Measurements from ENCODE around the gene CD320. TPM values are rescaled to one million over a fixed set of nuclear protein-coding genes. Genes with fewer than 3 reads are reported as not detected.
"Not testable (repeated sequence)": the region's sequence is repeated elsewhere in the genome, so short reads cannot be mapped to it uniquely, and the experiment has no call there.

Gene CD320
- total and polyA plus RNA-seq, 2 experiments from 2014 or later, result 65.8 to 72.2 TPM

- Histone ChIP-seq H3K27ac (peak overlapping the region; percentile 79), H2AFZ (peak overlapping the region; percentile 62), H3K9me3 (ENCODE audit: low read depth) (no peaks in the 10 kb centered on the region), H3K4me2 (ENCODE audit: unreplicated experiment) (peak overlapping the region; percentile 99), H4K20me1 (ENCODE audit: insufficient read depth) (peaks cover 9% of the 10 kb centered on the region; the same call in 1 of the 2 replicates), H3K4me3 (peak overlapping the region; percentile 94), H3K9ac (peak overlapping the region; percentile 99), H3K4me1 (ENCODE audit: insufficient read depth) (peaks cover 26% of the 10 kb centered on the region), H3K36me3 (ENCODE audit: low read depth) (peaks cover 15% of the 10 kb centered on the region), H3K79me2 (ENCODE audit: insufficient read depth) (peaks cover 65% of the 10 kb centered on the region), H3K9me2 (ENCODE audit: insufficient read depth) (no peaks in the 10 kb centered on the region), H3K27me3 (replicated peaks; ENCODE audit: insufficient read depth) (no peaks in the 10 kb centered on the region), H3F3A (ENCODE audit: insufficient read depth) (no peaks in the 10 kb centered on the region)
- in situ Hi-C loops (cut with MboI), result no loop called here
- DNase-seq, result no peak
- no peak for TF ChIP-seq EZH2 (IDR thresholded peaks at IDR 0.05; ENCODE audit: insufficient read depth, poor library complexity, severe bottlenecking)
- TF ChIP-seq EZH2phosphoT487 (IDR thresholded peaks at IDR 0.05; ENCODE audit: insufficient read depth, low read depth), result no peak
- 80 to 81% methylated on average over 19 of the region's 19 CpGs for WGBS, 2 experiments (ENCODE audit: low coverage in 1 of 2, low lambda C conversion rate in 2 of 2, missing lambda C conversion rate in 2 of 2)
These were observed 11.8 kb upstream of the CD320 start for GRCh38 chr19:8319807-8320520.

GRCh38 chr19:8318835-8319234 lies 10.7 kb upstream of the CD320 start:
- H3K4me2 ChIP-seq (ENCODE audit: unreplicated experiment); H3K4me3 ChIP-seq; H4K20me1 ChIP-seq (ENCODE audit: insufficient read depth); in situ Hi-C loops (cut with MboI); H3K9me2 ChIP-seq (ENCODE audit: insufficient read depth); H3K27me3 ChIP-seq (replicated peaks; ENCODE audit: insufficient read depth); H3K9ac ChIP-seq; H3K9me3 ChIP-seq (ENCODE audit: low read depth); H3K27ac ChIP-seq; H2AFZ ChIP-seq; H3F3A ChIP-seq (ENCODE audit: insufficient read depth): not testable (repeated sequence)
- peak; percentile 39 for DNase-seq
- WGBS, 2 experiments (ENCODE audit: low coverage in 1 of 2, low lambda C conversion rate in 2 of 2, missing lambda C conversion rate in 2 of 2), result 66 to 67% methylated on average over 9 of the region's 9 CpGs
- Histone ChIP-seq H3K4me1 (ENCODE audit: insufficient read depth) (peaks cover 26% of the 10 kb centered on the region), H3K36me3 (ENCODE audit: low read depth) (peaks cover 15% of the 10 kb centered on the region), H3K79me2 (ENCODE audit: insufficient read depth) (peaks cover 65% of the 10 kb centered on the region)

GRCh38 chr19:8316351-8317125 lies 8.4 kb upstream of the CD320 start:
- H3K27ac ChIP-seq, result no peak overlapping the region
- WGBS, 2 experiments (ENCODE audit: low coverage in 1 of 2, low lambda C conversion rate in 2 of 2, missing lambda C conversion rate in 2 of 2), result 78 to 87% methylated on average over 13 to 14 of the region's 14 CpGs
- no peak overlapping the region for H2AFZ ChIP-seq
- no peak overlapping the region for H3K9ac ChIP-seq
- in situ Hi-C loops (cut with MboI), result no loop called here
- H3K4me1 ChIP-seq (ENCODE audit: insufficient read depth), result peaks cover 11% of the 10 kb centered on the region
- H3K36me3 ChIP-seq (ENCODE audit: low read depth), result peaks cover 6% of the 10 kb centered on the region; the same call in 1 of the 2 replicates
- H3K27me3 ChIP-seq (replicated peaks; ENCODE audit: insufficient read depth), result no peaks in the 10 kb centered on the region
- H4K20me1 ChIP-seq (ENCODE audit: insufficient read depth), result no peaks in the 10 kb centered on the region
- no peak for DNase-seq
- no peak overlapping the region for H3K4me3 ChIP-seq
- no peak overlapping the region for H3K4me2 ChIP-seq (ENCODE audit: unreplicated experiment)
- no peaks in the 10 kb centered on the region for H3F3A ChIP-seq (ENCODE audit: insufficient read depth)
- H3K79me2 ChIP-seq (ENCODE audit: insufficient read depth), result peaks cover 45% of the 10 kb centered on the region
- H3K9me3 ChIP-seq (ENCODE audit: low read depth), result no peaks in the 10 kb centered on the region
- no peaks in the 10 kb centered on the region for H3K9me2 ChIP-seq (ENCODE audit: insufficient read depth)
- no peak for TF ChIP-seq EZH2 (IDR thresholded peaks at IDR 0.05; ENCODE audit: insufficient read depth, poor library complexity, severe bottlenecking)
- TF ChIP-seq EZH2phosphoT487 (IDR thresholded peaks at IDR 0.05; ENCODE audit: insufficient read depth, low read depth), result no peak

GRCh38 chr19:8314981-8315640 lies 7.0 kb upstream of the CD320 start:
- H3K4me1 ChIP-seq (ENCODE audit: insufficient read depth); H3K27ac ChIP-seq; H3K27me3 ChIP-seq (replicated peaks; ENCODE audit: insufficient read depth); H2AFZ ChIP-seq; H4K20me1 ChIP-seq (ENCODE audit: insufficient read depth); H3K9ac ChIP-seq; H3K9me2 ChIP-seq (ENCODE audit: insufficient read depth); H3K4me2 ChIP-seq (ENCODE audit: unreplicated experiment); H3K4me3 ChIP-seq; DNase-seq; H3K36me3 ChIP-seq (ENCODE audit: low read depth); H3F3A ChIP-seq (ENCODE audit: insufficient read depth); H3K9me3 ChIP-seq (ENCODE audit: low read depth): not testable (repeated sequence)
- in situ Hi-C loops (cut with MboI), result loop anchor here (5.0 kb wide), 1 partner anchor 48 kb away; no protein-coding TSS in a partner anchor
- peaks cover 32% of the 10 kb centered on the region for H3K79me2 ChIP-seq (ENCODE audit: insufficient read depth)
- WGBS, 2 experiments (ENCODE audit: low coverage in 1 of 2, low lambda C conversion rate in 2 of 2, missing lambda C conversion rate in 2 of 2), result 87 to 89% methylated on average over 11 of the region's 11 CpGs
